K562 (cell line): ENCODE results near the gene CBLC. TPM values are rescaled to one million over a fixed set of nuclear protein-coding genes. Genes with fewer than 3 reads are reported as not detected.
A peak's percentile ranks its signal among the peaks of the same experiment; 100 is the strongest.

ENCODE experiments used
- ATAC-seq: fragments of 200-7000 bp; cut with Tn5 transposase; 3 replicates; pipeline ENCODE4 v1.9.1; 2020; ENCODE audit warnings: moderate library complexity
- BruUV-seq: library from RNA; stranded (reverse); fragments of 400-500 nt; replicated peaks from 2 replicates; lab custom pipeline; 2021; lab: Mats Ljungman, UMichigan
- CTCF ChIA-PET: fragments of 300-600 bp; formaldehyde crosslinking; extraction: SDS; loops from one replicate; lab custom pipeline; 2021; ENCODE audit warnings: low intra/inter-chr PET ratio; lab: Yijun Ruan, JAX
- POLR2A ChIA-PET: fragments of 300-600, 350-650 bp; sonication (Branson Sonifier 250); formaldehyde crosslinking; extraction: SDS; loops from one replicate; lab custom pipeline; 2021; ENCODE audit warnings: antibody characterized with exemption, inconsistent platforms; lab: Yijun Ruan, JAX
- DNase-seq, 4 experiments: peaks; one replicate each; pipeline versions ENCODE4 v3.0.0 to v3.0.0-alpha.2; 2011 to 2018; ENCODE audit warnings: low spot score in 3 of 4, mixed read lengths in 3 of 4; ENCODE audit errors: extremely low read depth in 1 of 4
- FAIRE-seq: peaks from 2 replicates; lab custom pipeline; 2011; peaks lifted over from hg19 to GRCh38; lab: Jason Lieb, UNC
- H2AFZ ChIP-seq: 2 replicates; pipeline ENCODE4 v1.6.0; 2011; ENCODE audit warnings: low read depth, low read length, control low read depth, inconsistent platforms
- H3K27ac ChIP-seq: fragments of 200-600 bp; 3 replicates; pipeline ENCODE4 v1.8.0; 2011; ENCODE audit warnings: low read depth, mild to moderate bottlenecking, control low read depth, inconsistent platforms, low read length, moderate library complexity, mixed read lengths; ENCODE audit errors: extremely low read depth
- H3K27me3 ChIP-seq, 2 experiments: fragments of 300-600 bp in 1 of 2; 2 replicates in 1 of 2; 3 replicates in 1 of 2; pipeline versions ENCODE4 v1.6.0 to v1.8.0; 2011; ENCODE audit warnings: inconsistent platforms in 2 of 2, low read length in 2 of 2, mild to moderate bottlenecking in 1 of 2, mixed read lengths in 1 of 2, moderate library complexity in 1 of 2; ENCODE audit not compliant: control insufficient read depth in 2 of 2, insufficient read depth in 2 of 2
- H3K36me3 ChIP-seq: fragments of 300-600 bp; 3 replicates; pipeline ENCODE4 v1.8.0; 2011; ENCODE audit warnings: mild to moderate bottlenecking, low read length, inconsistent platforms; ENCODE audit not compliant: control insufficient read depth, insufficient read depth
- H3K4me1 ChIP-seq, 2 experiments: fragments of 200-600 bp in 1 of 2; replicated peaks in 1 of 2; 2 replicates in 1 of 2; 3 replicates in 1 of 2; pipeline versions ENCODE4 v1.5.1 to v1.8.0; 2011; ENCODE audit warnings: inconsistent platforms in 2 of 2, low read length in 2 of 2, mild to moderate bottlenecking in 1 of 2, mixed read lengths in 1 of 2, moderate library complexity in 1 of 2; ENCODE audit not compliant: control insufficient read depth in 2 of 2, insufficient read depth in 2 of 2
- H3K4me2 ChIP-seq: 2 replicates; pipeline ENCODE4 v1.6.1; 2011; ENCODE audit warnings: low read length, control low read depth, inconsistent platforms, mixed read lengths; ENCODE audit not compliant: insufficient read depth
- H3K4me3 ChIP-seq: fragments of 200-600 bp; sonication (generic), shearing (Covaris generic); 2 replicates; pipeline ENCODE4 v1.5.1; 2016; ENCODE audit warnings: control low read depth, inconsistent platforms
- H3K79me2 ChIP-seq: fragments of 200-600 bp; 3 replicates; pipeline ENCODE4 v1.8.0; 2011; ENCODE audit warnings: low read length, inconsistent platforms; ENCODE audit not compliant: control insufficient read depth, insufficient read depth
- H3K9ac ChIP-seq, 2 experiments: 2 replicates each; pipeline versions ENCODE4 v1.6.0 to v1.6.1; 2011; ENCODE audit warnings: low read depth in 2 of 2, low read length in 2 of 2, control low read depth in 1 of 2, inconsistent platforms in 1 of 2, mild to moderate bottlenecking in 1 of 2, mixed read lengths in 1 of 2; ENCODE audit not compliant: insufficient read depth in 1 of 2
- H3K9me1 ChIP-seq: one replicate; pipeline ENCODE4 v1.6.0; 2011; ENCODE audit warnings: inconsistent platforms, mild to moderate bottlenecking, low read length, moderate library complexity; ENCODE audit not compliant: control insufficient read depth, insufficient read depth
- H3K9me3 ChIP-seq: replicated peaks from 2 replicates; pipeline ENCODE4 v1.5.1; 2011; ENCODE audit warnings: low read depth, low read length, inconsistent platforms; ENCODE audit not compliant: control insufficient read depth, insufficient read depth
- H4K20me1 ChIP-seq: replicated peaks from 2 replicates; pipeline ENCODE4 v1.6.1; 2011; ENCODE audit warnings: low read length, inconsistent platforms, mixed read lengths; ENCODE audit not compliant: control insufficient read depth, insufficient read depth
- CLOCK ChIP-seq: fragments of 250-450 bp; sonication (Bioruptor Pico); IDR thresholded peaks from 2 replicates; pipeline ENCODE4 v1.4.0; 2020; ENCODE audit warnings: mild to moderate bottlenecking, moderate library complexity, borderline replicate concordance
- ELF4 ChIP-seq: fragments of 450-650 bp; formaldehyde crosslinking; IDR thresholded peaks from 2 replicates; pipeline ENCODE4 v1.4.0; 2022; ENCODE audit warnings: missing genetic modification characterization
- FOXK2 ChIP-seq, 2 experiments: fragments of 450-650 bp; IDR thresholded peaks in 1 of 2; conservative IDR thresholded peaks in 1 of 2; 2 replicates each; pipeline ENCODE4 v1.6.1; 2016; ENCODE audit warnings: low read depth in 2 of 2, mild to moderate bottlenecking in 1 of 2
- GTF2B ChIP-seq: IDR thresholded peaks from 2 replicates; pipeline ENCODE4 v1.6.1; 2011; ENCODE audit not compliant: insufficient read length; ENCODE audit errors: extremely low read depth
- RBM17 ChIP-seq: fragments of 200-400 bp; formaldehyde crosslinking; IDR thresholded peaks from 2 replicates; pipeline ENCODE4 v1.6.1; 2017; ENCODE audit warnings: low read depth, mild to moderate bottlenecking, low read length, borderline replicate concordance
- SIX5 ChIP-seq, 2 experiments: IDR thresholded peaks; 2 replicates each; pipeline ENCODE4 v1.6.1; 2011; ENCODE audit warnings: low read length in 2 of 2, borderline replicate concordance in 1 of 2, low read depth in 1 of 2, mild to moderate bottlenecking in 1 of 2, moderate library complexity in 1 of 2; ENCODE audit not compliant: insufficient read depth in 1 of 2
- ZNF217 ChIP-seq: sonication (generic); formaldehyde crosslinking; IDR thresholded peaks from 2 replicates; pipeline ENCODE4 v1.8.0; 2022; ENCODE audit warnings: mild to moderate bottlenecking, missing genetic modification reagents
- ZNF3 ChIP-seq: fragments of 250-450 bp; sonication (Bioruptor Pico); IDR thresholded peaks from 2 replicates; pipeline ENCODE4 v1.5.0; 2021; ENCODE audit warnings: mild to moderate bottlenecking, moderate library complexity
- ZNF384 ChIP-seq: IDR thresholded peaks from 2 replicates; pipeline ENCODE4 v1.6.1; 2012; ENCODE audit warnings: low read depth, low read length, improper control_type of control experiment
- ZNF395 ChIP-seq: fragments of 200-800 bp; sonication (Bioruptor generic); IDR thresholded peaks from 2 replicates; pipeline ENCODE4 v1.6.1; 2017; ENCODE audit warnings: missing genetic modification characterization, missing compliant biosample characterization
- ZNF785 ChIP-seq: fragments of 250-450 bp; sonication (Bioruptor Pico); IDR thresholded peaks from 2 replicates; pipeline ENCODE4 v1.4.0; 2020; ENCODE audit warnings: mild to moderate bottlenecking
- WGBS: fragments of 100-300 bp; shearing (Covaris generic); methylation state at CpG from one replicate; pipeline ENCODE4 v1.1.6; 2016; ENCODE audit warnings: low coverage, mixed read lengths; ENCODE audit not compliant: insufficient coverage; ENCODE audit errors: missing lambda C conversion rate; 5-methylcytosine and 5-hydroxymethylcytosine counted together
- in situ Hi-C: fragments of 300-500 bp; cut with MboI; formaldehyde crosslinking; loops from 4 replicates; pipeline ENCODE4 v1.15.0; 2018; ENCODE audit warnings: inconsistent platforms, mixed read lengths
- intact Hi-C: fragments of 100-400 bp; cut with micrococcal nuclease; formaldehyde crosslinking; loops from 2 replicates; pipeline ENCODE4 v1.14.2; 2022
- polyA plus RNA-seq, 8 experiments: library from polyadenylated mRNA; depleted of rRNA in 4 of 8; stranded (reverse) in 5 of 8; unstranded in 3 of 8; fragments of >200 nt; fragmentation: Nextera tagmentation in 2 of 8; fragmentation: Illumina TruSeq in 1 of 8; extraction: Ambion mirVana in 2 of 8; extraction: Trizol in 1 of 8; gene quantifications; 2 replicates each; pipeline versions ENCODE4 v1.2.1 to v1.2.3, GENCODE V29; 2011 to 2014; ENCODE audit warnings: inconsistent platforms in 1 of 8, missing spikeins in 1 of 8
- total RNA-seq, 7 experiments: library from RNA; depleted of rRNA in 6 of 7; stranded (reverse); fragments of >200 nt in 6 of 7; fragmentation: Illumina TruSeq in 2 of 7; extraction: Trizol in 2 of 7; gene quantifications; 2 replicates each; pipeline versions ENCODE4 v1.2.1 to v1.2.3, GENCODE V29; 2011 to 2021; ENCODE audit warnings: low replicate concordance in 1 of 7

Gene CBLC
- total and polyA plus RNA-seq, 9 of the 15 experiments (the other 6 are each of a cell fraction or from before 2014, with no cell fraction given), result 0.09 TPM; not detected in 8

GRCh38 chr19:44846455-44847143 lies 68.9 kb downstream of the CBLC start:
- peak overlapping the region; percentile 93 for H3K4me2 ChIP-seq
- no peak for TF ChIP-seq ELF4 (CRISPR knock-in tag)
- no peak for TF ChIP-seq SIX5 (IDR thresholded peaks at IDR 0.05; ENCODE audit: borderline replicate concordance in 1 of 2, insufficient read depth in 1 of 2, low read depth in 1 of 2, low read length in 2 of 2)
- TF ChIP-seq FOXK2 (conservative IDR thresholded peaks at IDR 0.05 in 1 of 2, IDR thresholded peaks at IDR 0.05 in 1 of 2; ENCODE audit: low read depth in 2 of 2), result no peak
- no peak for TF ChIP-seq ZNF785 (CRISPR knock-in tag)
- no peak for TF ChIP-seq RBM17
- no peak for TF ChIP-seq CLOCK
- TF ChIP-seq ZNF395 (CRISPR knock-in tag), result no peak
- TF ChIP-seq ZNF3, result no peak
- no peak for TF ChIP-seq ZNF217 (CRISPR knock-in tag)
- no peak for TF ChIP-seq ZNF384
- TF ChIP-seq GTF2B, result no peak

More at GRCh38 chr19:44846455-44847143, 68.9 kb downstream of the CBLC start:
- H3K9me1 ChIP-seq, result peaks cover 12% of the 10 kb centered on the region
- H3K9me3 ChIP-seq, result no peaks in the 10 kb centered on the region
- POLR2A ChIA-PET, result interaction anchor here (0.6 to 1.6 kb wide), 2 partner anchors 44 to 140 kb away, joined by 3 to 4 read pairs; partner anchors contain the start of gene TOMM40
- WGBS, result 2% methylated on average over 35 of the region's 51 CpGs
- H3K27ac ChIP-seq, result peak overlapping the region; percentile 97
- H3K79me2 ChIP-seq, result peaks cover 55% of the 10 kb centered on the region
- FAIRE-seq (no peak), ATAC-seq (peak; percentile 11), DNase-seq (peak in 1 of 4 experiments; percentile 12)
- H3K4me3 ChIP-seq, result peak overlapping the region; percentile 92
- H4K20me1 ChIP-seq, result peaks cover 26% of the 10 kb centered on the region
- peak overlapping the region; percentile 43 for H2AFZ ChIP-seq
- no peaks in the 10 kb centered on the region for H3K27me3 ChIP-seq
- in situ Hi-C loops (no loop called here), intact Hi-C loops (loop anchor here (5.0 kb wide), 1 partner anchor 274 kb away; no protein-coding TSS in a partner anchor)
- peak overlapping the region; percentile 93 to 97 for H3K9ac ChIP-seq
- H3K4me1 ChIP-seq, result peaks cover 41 to 72% of the 10 kb centered on the region in 2 experiments
- peaks cover 3% of the 10 kb centered on the region; the same call in 1 of the 3 replicates for H3K36me3 ChIP-seq
- no TSS peak for BruUV-seq
- CTCF ChIA-PET, result interaction anchor here (1.6 to 2.8 kb wide), 5 partner anchors 62 to 335 kb away, joined by 5 to 26 read pairs (median 13); no protein-coding TSS in a partner anchor
